ENCODE measurements around the gene ASS1. TPM values are rescaled to one million over a fixed set of nuclear protein-coding genes. Genes with fewer than 3 reads are reported as not detected.

ASS1 gene
- total RNA-seq, 2 experiments from 2014 or later = 2.6 to 4.1 TPM

GRCh38 chr9:130408669-130409068, 36.1 kb upstream of the ASS1 start:
- POLR2A ChIA-PET = no interaction called here
- Mint-ChIP-seq H3K9me3 (no peaks in the 10 kb centered on the region), H3K4me3 (no peak overlapping the region), H3K27me3 (peaks cover 13% of the 10 kb centered on the region), H3K27ac (no peak overlapping the region), H3K4me1 (no peaks in the 10 kb centered on the region), H3K36me3 (no peaks in the 10 kb centered on the region)
- DNase-seq (no peak), ATAC-seq (ENCODE audit: low read depth) (no peak)

GRCh38 chr9:130409246-130409645, 35.5 kb upstream of the ASS1 start:
- DNase-seq = no peak
- Mint-ChIP-seq H3K27me3 (peaks cover 13% of the 10 kb centered on the region), H3K9me3 (no peaks in the 10 kb centered on the region), H3K4me1 (no peaks in the 10 kb centered on the region), H3K27ac (no peak overlapping the region), H3K4me3 (no peak overlapping the region), H3K36me3 (no peaks in the 10 kb centered on the region)
- no peak for ATAC-seq (ENCODE audit: low read depth)
- POLR2A ChIA-PET = no interaction called here

GRCh38 chr9:130410443-130410842, 34.3 kb upstream of the ASS1 start:
- POLR2A ChIA-PET = no interaction called here
- ATAC-seq (ENCODE audit: low read depth) = no peak
- Mint-ChIP-seq H3K9me3 (no peaks in the 10 kb centered on the region), H3K27ac (no peak overlapping the region), H3K27me3 (peaks cover 13% of the 10 kb centered on the region), H3K4me1 (no peaks in the 10 kb centered on the region), H3K36me3 (no peaks in the 10 kb centered on the region), H3K4me3 (no peak overlapping the region)
- DNase-seq = no peak

- ATAC-seq (ENCODE audit: low read depth) (no peak), DNase-seq (no peak)
- Mint-ChIP-seq H3K4me1 (no peaks in the 10 kb centered on the region), H3K9me3 (no peaks in the 10 kb centered on the region), H3K4me3 (no peak overlapping the region), H3K36me3 (no peaks in the 10 kb centered on the region), H3K27me3 (peaks cover 13% of the 10 kb centered on the region), H3K27ac (no peak overlapping the region)
- POLR2A ChIA-PET = no interaction called here
Observed at GRCh38 chr9:130411566-130411915, 33.2 kb upstream of the ASS1 start.

GRCh38 chr9:130414081-130414731, 30.6 kb upstream of the ASS1 start:
- H3K36me3 Mint-ChIP-seq = no peaks in the 10 kb centered on the region
- no peak overlapping the region for H3K4me3 Mint-ChIP-seq
- POLR2A ChIA-PET = interaction anchor here (0.6 kb wide), 1 partner anchor 734 kb away, joined by 6 read pairs; no protein-coding TSS in a partner anchor
- H3K27ac Mint-ChIP-seq = no peak overlapping the region
- DNase-seq (no peak), ATAC-seq (ENCODE audit: low read depth) (no peak)
- no peaks in the 10 kb centered on the region for H3K4me1 Mint-ChIP-seq
- no peaks in the 10 kb centered on the region for H3K9me3 Mint-ChIP-seq
- peaks cover 13% of the 10 kb centered on the region for H3K27me3 Mint-ChIP-seq

- H3K27me3 Mint-ChIP-seq = peaks cover 13% of the 10 kb centered on the region
- DNase-seq = no peak
- POLR2A ChIA-PET = no interaction called here
- no peaks in the 10 kb centered on the region for H3K9me3 Mint-ChIP-seq
- no peaks in the 10 kb centered on the region for H3K36me3 Mint-ChIP-seq
- ATAC-seq (ENCODE audit: low read depth) = no peak
- no peaks in the 10 kb centered on the region for H3K4me1 Mint-ChIP-seq
- H3K27ac Mint-ChIP-seq = no peak overlapping the region
- no peak overlapping the region for H3K4me3 Mint-ChIP-seq
Observed at GRCh38 chr9:130414910-130415746, 29.6 kb upstream of the ASS1 start.

GRCh38 chr9:130417602-130418001, 27.2 kb upstream of the ASS1 start:
- peaks cover 10% of the 10 kb centered on the region for H3K27me3 Mint-ChIP-seq
- H3K9me3 Mint-ChIP-seq = no peaks in the 10 kb centered on the region
- no peaks in the 10 kb centered on the region for H3K4me1 Mint-ChIP-seq
- no peak overlapping the region for H3K27ac Mint-ChIP-seq
- no peak overlapping the region for H3K4me3 Mint-ChIP-seq
- ATAC-seq (ENCODE audit: low read depth) (no peak), DNase-seq (no peak)
- POLR2A ChIA-PET = no interaction called here
- no peaks in the 10 kb centered on the region for H3K36me3 Mint-ChIP-seq

GRCh38 chr9:130418776-130419175, 26.0 kb upstream of the ASS1 start:
- Mint-ChIP-seq H3K27ac (no peak overlapping the region), H3K36me3 (no peaks in the 10 kb centered on the region), H3K4me1 (no peaks in the 10 kb centered on the region), H3K4me3 (no peak overlapping the region), H3K27me3 (peaks cover 4% of the 10 kb centered on the region), H3K9me3 (no peaks in the 10 kb centered on the region)
- DNase-seq (no peak), ATAC-seq (ENCODE audit: low read depth) (no peak)
- POLR2A ChIA-PET = no interaction called here

GRCh38 chr9:130419521-130420035, 25.2 kb upstream of the ASS1 start:
- Mint-ChIP-seq H3K27me3 (peaks cover 4% of the 10 kb centered on the region), H3K9me3 (no peaks in the 10 kb centered on the region), H3K36me3 (no peaks in the 10 kb centered on the region), H3K27ac (no peak overlapping the region), H3K4me3 (no peak overlapping the region), H3K4me1 (no peaks in the 10 kb centered on the region)
- no peak for ATAC-seq (ENCODE audit: low read depth)
- POLR2A ChIA-PET = no interaction called here
- no peak for DNase-seq

GRCh38 chr9:130421154-130421801, 23.5 kb upstream of the ASS1 start:
- Mint-ChIP-seq H3K27ac (no peak overlapping the region), H3K9me3 (no peaks in the 10 kb centered on the region), H3K4me3 (no peak overlapping the region), H3K4me1 (no peaks in the 10 kb centered on the region), H3K27me3 (peaks cover 4% of the 10 kb centered on the region), H3K36me3 (no peaks in the 10 kb centered on the region)
- ATAC-seq (ENCODE audit: low read depth) (no peak), DNase-seq (no peak)
- POLR2A ChIA-PET = no interaction called here

GRCh38 chr9:130421802-130422276, 22.9 kb upstream of the ASS1 start:
- DNase-seq = no peak
- Mint-ChIP-seq H3K27ac (no peak overlapping the region), H3K27me3 (peaks cover 4% of the 10 kb centered on the region), H3K36me3 (no peaks in the 10 kb centered on the region), H3K9me3 (no peaks in the 10 kb centered on the region), H3K4me1 (no peaks in the 10 kb centered on the region), H3K4me3 (no peak overlapping the region)
- POLR2A ChIA-PET = no interaction called here
- no peak for ATAC-seq (ENCODE audit: low read depth)

GRCh38 chr9:130422546-130422945, 22.2 kb upstream of the ASS1 start:
- peaks cover 4% of the 10 kb centered on the region for H3K27me3 Mint-ChIP-seq
- H3K4me3 Mint-ChIP-seq = no peak overlapping the region
- H3K9me3 Mint-ChIP-seq = no peaks in the 10 kb centered on the region
- ATAC-seq (ENCODE audit: low read depth) (no peak), DNase-seq (no peak)
- POLR2A ChIA-PET = no interaction called here
- no peaks in the 10 kb centered on the region for H3K4me1 Mint-ChIP-seq
- no peaks in the 10 kb centered on the region for H3K36me3 Mint-ChIP-seq
- H3K27ac Mint-ChIP-seq = no peak overlapping the region

- Mint-ChIP-seq H3K9me3 (no peaks in the 10 kb centered on the region), H3K4me1 (no peaks in the 10 kb centered on the region), H3K27me3 (peaks cover 4% of the 10 kb centered on the region), H3K27ac (no peak overlapping the region), H3K4me3 (no peak overlapping the region), H3K36me3 (no peaks in the 10 kb centered on the region)
- ATAC-seq (ENCODE audit: low read depth) (no peak), DNase-seq (no peak)
- POLR2A ChIA-PET = no interaction called here
Observed at GRCh38 chr9:130423272-130423671, 21.5 kb upstream of the ASS1 start.
